K562 (cell line): ENCODE measurements around the gene ADGRB3. TPM values are rescaled to one million over a fixed set of nuclear protein-coding genes. Genes with fewer than 3 reads are reported as not detected.

ENCODE experiments used
- ATAC-seq: fragments of 200-7000 bp; cut with Tn5 transposase; 3 replicates; pipeline ENCODE4 v1.9.1; 2020; ENCODE audit warnings: moderate library complexity
- BruUV-seq: library from RNA; stranded (reverse); fragments of 400-500 nt; replicated peaks from 2 replicates; lab custom pipeline; 2021; lab: Mats Ljungman, UMichigan
- CTCF ChIA-PET: fragments of 300-600 bp; formaldehyde crosslinking; extraction: SDS; loops from one replicate; lab custom pipeline; 2021; ENCODE audit warnings: low intra/inter-chr PET ratio; lab: Yijun Ruan, JAX
- POLR2A ChIA-PET: fragments of 300-600, 350-650 bp; sonication (Branson Sonifier 250); formaldehyde crosslinking; extraction: SDS; loops from one replicate; lab custom pipeline; 2021; ENCODE audit warnings: antibody characterized with exemption, inconsistent platforms; lab: Yijun Ruan, JAX
- DNase-seq, 4 experiments: peaks; one replicate each; pipeline versions ENCODE4 v3.0.0 to v3.0.0-alpha.2; 2011 to 2018; ENCODE audit warnings: low spot score in 3 of 4, mixed read lengths in 3 of 4; ENCODE audit errors: extremely low read depth in 1 of 4
- FAIRE-seq: peaks from 2 replicates; lab custom pipeline; 2011; peaks lifted over from hg19 to GRCh38; lab: Jason Lieb, UNC
- H2AFZ ChIP-seq: 2 replicates; pipeline ENCODE4 v1.6.0; 2011; ENCODE audit warnings: low read depth, low read length, control low read depth, inconsistent platforms
- H3K27ac ChIP-seq: fragments of 200-600 bp; 3 replicates; pipeline ENCODE4 v1.8.0; 2011; ENCODE audit warnings: low read depth, mild to moderate bottlenecking, control low read depth, inconsistent platforms, low read length, moderate library complexity, mixed read lengths; ENCODE audit errors: extremely low read depth
- H3K27me3 ChIP-seq, 2 experiments: fragments of 300-600 bp in 1 of 2; 2 replicates in 1 of 2; 3 replicates in 1 of 2; pipeline versions ENCODE4 v1.6.0 to v1.8.0; 2011; ENCODE audit warnings: inconsistent platforms in 2 of 2, low read length in 2 of 2, mild to moderate bottlenecking in 1 of 2, mixed read lengths in 1 of 2, moderate library complexity in 1 of 2; ENCODE audit not compliant: control insufficient read depth in 2 of 2, insufficient read depth in 2 of 2
- H3K36me3 ChIP-seq: fragments of 300-600 bp; 3 replicates; pipeline ENCODE4 v1.8.0; 2011; ENCODE audit warnings: mild to moderate bottlenecking, low read length, inconsistent platforms; ENCODE audit not compliant: control insufficient read depth, insufficient read depth
- H3K4me1 ChIP-seq, 2 experiments: fragments of 200-600 bp in 1 of 2; replicated peaks in 1 of 2; 2 replicates in 1 of 2; 3 replicates in 1 of 2; pipeline versions ENCODE4 v1.5.1 to v1.8.0; 2011; ENCODE audit warnings: inconsistent platforms in 2 of 2, low read length in 2 of 2, mild to moderate bottlenecking in 1 of 2, mixed read lengths in 1 of 2, moderate library complexity in 1 of 2; ENCODE audit not compliant: control insufficient read depth in 2 of 2, insufficient read depth in 2 of 2
- H3K4me2 ChIP-seq: 2 replicates; pipeline ENCODE4 v1.6.1; 2011; ENCODE audit warnings: low read length, control low read depth, inconsistent platforms, mixed read lengths; ENCODE audit not compliant: insufficient read depth
- H3K4me3 ChIP-seq: fragments of 200-600 bp; sonication (generic), shearing (Covaris generic); 2 replicates; pipeline ENCODE4 v1.5.1; 2016; ENCODE audit warnings: control low read depth, inconsistent platforms
- H3K79me2 ChIP-seq: fragments of 200-600 bp; 3 replicates; pipeline ENCODE4 v1.8.0; 2011; ENCODE audit warnings: low read length, inconsistent platforms; ENCODE audit not compliant: control insufficient read depth, insufficient read depth
- H3K9ac ChIP-seq, 2 experiments: 2 replicates each; pipeline versions ENCODE4 v1.6.0 to v1.6.1; 2011; ENCODE audit warnings: low read depth in 2 of 2, low read length in 2 of 2, control low read depth in 1 of 2, inconsistent platforms in 1 of 2, mild to moderate bottlenecking in 1 of 2, mixed read lengths in 1 of 2; ENCODE audit not compliant: insufficient read depth in 1 of 2
- H3K9me1 ChIP-seq: one replicate; pipeline ENCODE4 v1.6.0; 2011; ENCODE audit warnings: inconsistent platforms, mild to moderate bottlenecking, low read length, moderate library complexity; ENCODE audit not compliant: control insufficient read depth, insufficient read depth
- H3K9me3 ChIP-seq: replicated peaks from 2 replicates; pipeline ENCODE4 v1.5.1; 2011; ENCODE audit warnings: low read depth, low read length, inconsistent platforms; ENCODE audit not compliant: control insufficient read depth, insufficient read depth
- H4K20me1 ChIP-seq: replicated peaks from 2 replicates; pipeline ENCODE4 v1.6.1; 2011; ENCODE audit warnings: low read length, inconsistent platforms, mixed read lengths; ENCODE audit not compliant: control insufficient read depth, insufficient read depth
- ARNT ChIP-seq, 2 experiments: fragments of 450-650 bp; IDR thresholded peaks; 2 replicates each; pipeline ENCODE4 v1.6.1; 2016; ENCODE audit warnings: mild to moderate bottlenecking in 1 of 2
- CSDE1 ChIP-seq, 2 experiments: fragments of 450-650 bp; IDR thresholded peaks; 2 replicates each; pipeline ENCODE4 v1.6.1; 2016; ENCODE audit warnings: mild to moderate bottlenecking in 1 of 2
- MCM5 ChIP-seq: fragments of 450-650 bp; IDR thresholded peaks from 2 replicates; pipeline ENCODE4 v1.6.1; 2016; ENCODE audit warnings: low read depth
- SRSF9 ChIP-seq: fragments of 200-400 bp; formaldehyde crosslinking; IDR thresholded peaks from 2 replicates; pipeline ENCODE4 v1.6.1; 2017; ENCODE audit warnings: low read depth, low read length, borderline replicate concordance
- TEAD2 ChIP-seq: fragments of 450-650 bp; IDR thresholded peaks from 2 replicates; pipeline ENCODE4 v1.6.1; 2016; ENCODE audit warnings: missing genetic modification characterization, control low read depth, missing compliant biosample characterization
- U2AF1 ChIP-seq: fragments of 200-400 bp; formaldehyde crosslinking; optimal IDR thresholded peaks from 2 replicates; pipeline ENCODE3; 2017; ENCODE audit warnings: mild to moderate bottlenecking, low read depth, low read length, moderate library complexity
- ZFP1 ChIP-seq: fragments of 450-650 bp; formaldehyde crosslinking; IDR thresholded peaks from 2 replicates; pipeline ENCODE4 v1.4.0; 2020; ENCODE audit warnings: mild to moderate bottlenecking, mixed read lengths
- ZNF165 ChIP-seq: fragments of 250-450 bp; sonication (Bioruptor Pico); IDR thresholded peaks from 2 replicates; pipeline ENCODE4 v1.4.0; 2020; ENCODE audit warnings: borderline replicate concordance
- ZNF280B ChIP-seq: fragments of 250-450 bp; sonication (Bioruptor Pico); IDR thresholded peaks from 2 replicates; pipeline ENCODE4 v1.5.1; 2021; ENCODE audit warnings: mild to moderate bottlenecking
- ZNF282 ChIP-seq: sonication (generic); formaldehyde crosslinking; IDR thresholded peaks from 2 replicates; pipeline ENCODE4 v1.8.1; 2023; ENCODE audit warnings: missing genetic modification reagents
- ZNF699 ChIP-seq: fragments of 250-450 bp; sonication (Bioruptor Pico); IDR thresholded peaks from 2 replicates; pipeline ENCODE4 v1.8.0; 2021; ENCODE audit warnings: mild to moderate bottlenecking, moderate library complexity; ENCODE audit not compliant: insufficient replicate concordance
- WGBS: fragments of 100-300 bp; shearing (Covaris generic); methylation state at CpG from one replicate; pipeline ENCODE4 v1.1.6; 2016; ENCODE audit warnings: low coverage, mixed read lengths; ENCODE audit not compliant: insufficient coverage; ENCODE audit errors: missing lambda C conversion rate; 5-methylcytosine and 5-hydroxymethylcytosine counted together
- in situ Hi-C: fragments of 300-500 bp; cut with MboI; formaldehyde crosslinking; loops from 4 replicates; pipeline ENCODE4 v1.15.0; 2018; ENCODE audit warnings: inconsistent platforms, mixed read lengths
- intact Hi-C: fragments of 100-400 bp; cut with micrococcal nuclease; formaldehyde crosslinking; loops from 2 replicates; pipeline ENCODE4 v1.14.2; 2022
- polyA plus RNA-seq, 8 experiments: library from polyadenylated mRNA; depleted of rRNA in 4 of 8; stranded (reverse) in 5 of 8; unstranded in 3 of 8; fragments of >200 nt; fragmentation: Nextera tagmentation in 2 of 8; fragmentation: Illumina TruSeq in 1 of 8; extraction: Ambion mirVana in 2 of 8; extraction: Trizol in 1 of 8; gene quantifications; 2 replicates each; pipeline versions ENCODE4 v1.2.1 to v1.2.3, GENCODE V29; 2011 to 2014; ENCODE audit warnings: inconsistent platforms in 1 of 8, missing spikeins in 1 of 8
- total RNA-seq, 7 experiments: library from RNA; depleted of rRNA in 6 of 7; stranded (reverse); fragments of >200 nt in 6 of 7; fragmentation: Illumina TruSeq in 2 of 7; extraction: Trizol in 2 of 7; gene quantifications; 2 replicates each; pipeline versions ENCODE4 v1.2.1 to v1.2.3, GENCODE V29; 2011 to 2021; ENCODE audit warnings: low replicate concordance in 1 of 7
- TF ChIP-seq, protein P1 (sequence below): fragments of 150-350 bp; IDR thresholded peaks from 2 replicates; pipeline ENCODE4 v1.6.1; 2014; ENCODE audit warnings: low read depth, mild to moderate bottlenecking, low read length, borderline replicate concordance
- TF ChIP-seq, protein P2 (sequence below): sonication (generic); formaldehyde crosslinking; IDR thresholded peaks from 2 replicates; pipeline ENCODE4 v1.8.0; 2023; ENCODE audit warnings: mild to moderate bottlenecking, missing genetic modification reagents
- TF ChIP-seq, protein P3 (sequence below): fragments of 250-450 bp; sonication (Bioruptor Pico); IDR thresholded peaks from 2 replicates; pipeline ENCODE4 v1.8.0; 2021; ENCODE audit warnings: moderate library complexity, mild to moderate bottlenecking, inconsistent platforms

ADGRB3 gene
- total and polyA plus RNA-seq, 9 of the 15 experiments (the other 6 are each of a cell fraction or from before 2014, with no cell fraction given) = 0.90 to 7.8 (median 2.4) TPM

GRCh38 chr6:69349771-69350170 lies 714.7 kb downstream of the ADGRB3 start:
- in situ Hi-C loops = no loop called here
- H3K9me3 ChIP-seq = no peaks in the 10 kb centered on the region
- no peak for TF ChIP-seq ARNT (IDR thresholded peaks at IDR 0.05)
- TF ChIP-seq TEAD2 (tag) = no peak
- TF ChIP-seq ZNF282 = no peak
- no peak for TF ChIP-seq CSDE1 (IDR thresholded peaks at IDR 0.05)
- no peak for TF ChIP-seq ZNF280B (CRISPR knock-in tag)
- TF ChIP-seq MCM5 = no peak
- TF ChIP-seq, protein P1, sequence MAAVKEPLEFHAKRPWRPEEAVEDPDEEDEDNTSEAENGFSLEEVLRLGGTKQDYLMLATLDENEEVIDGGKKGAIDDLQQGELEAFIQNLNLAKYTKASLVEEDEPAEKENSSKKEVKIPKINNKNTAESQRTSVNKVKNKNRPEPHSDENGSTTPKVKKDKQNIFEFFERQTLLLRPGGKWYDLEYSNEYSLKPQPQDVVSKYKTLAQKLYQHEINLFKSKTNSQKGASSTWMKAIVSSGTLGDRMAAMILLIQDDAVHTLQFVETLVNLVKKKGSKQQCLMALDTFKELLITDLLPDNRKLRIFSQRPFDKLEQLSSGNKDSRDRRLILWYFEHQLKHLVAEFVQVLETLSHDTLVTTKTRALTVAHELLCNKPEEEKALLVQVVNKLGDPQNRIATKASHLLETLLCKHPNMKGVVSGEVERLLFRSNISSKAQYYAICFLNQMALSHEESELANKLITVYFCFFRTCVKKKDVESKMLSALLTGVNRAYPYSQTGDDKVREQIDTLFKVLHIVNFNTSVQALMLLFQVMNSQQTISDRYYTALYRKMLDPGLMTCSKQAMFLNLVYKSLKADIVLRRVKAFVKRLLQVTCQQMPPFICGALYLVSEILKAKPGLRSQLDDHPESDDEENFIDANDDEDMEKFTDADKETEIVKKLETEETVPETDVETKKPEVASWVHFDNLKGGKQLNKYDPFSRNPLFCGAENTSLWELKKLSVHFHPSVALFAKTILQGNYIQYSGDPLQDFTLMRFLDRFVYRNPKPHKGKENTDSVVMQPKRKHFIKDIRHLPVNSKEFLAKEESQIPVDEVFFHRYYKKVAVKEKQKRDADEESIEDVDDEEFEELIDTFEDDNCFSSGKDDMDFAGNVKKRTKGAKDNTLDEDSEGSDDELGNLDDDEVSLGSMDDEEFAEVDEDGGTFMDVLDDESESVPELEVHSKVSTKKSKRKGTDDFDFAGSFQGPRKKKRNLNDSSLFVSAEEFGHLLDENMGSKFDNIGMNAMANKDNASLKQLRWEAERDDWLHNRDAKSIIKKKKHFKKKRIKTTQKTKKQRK = no peak
- TF ChIP-seq ZFP1 (CRISPR knock-in tag) = no peak
- TF ChIP-seq U2AF1 = no peak
- no peak for TF ChIP-seq SRSF9
- no peak for TF ChIP-seq ZNF699 (CRISPR knock-in tag)
- no peak for TF ChIP-seq ZNF165
- TF ChIP-seq, protein P2, sequence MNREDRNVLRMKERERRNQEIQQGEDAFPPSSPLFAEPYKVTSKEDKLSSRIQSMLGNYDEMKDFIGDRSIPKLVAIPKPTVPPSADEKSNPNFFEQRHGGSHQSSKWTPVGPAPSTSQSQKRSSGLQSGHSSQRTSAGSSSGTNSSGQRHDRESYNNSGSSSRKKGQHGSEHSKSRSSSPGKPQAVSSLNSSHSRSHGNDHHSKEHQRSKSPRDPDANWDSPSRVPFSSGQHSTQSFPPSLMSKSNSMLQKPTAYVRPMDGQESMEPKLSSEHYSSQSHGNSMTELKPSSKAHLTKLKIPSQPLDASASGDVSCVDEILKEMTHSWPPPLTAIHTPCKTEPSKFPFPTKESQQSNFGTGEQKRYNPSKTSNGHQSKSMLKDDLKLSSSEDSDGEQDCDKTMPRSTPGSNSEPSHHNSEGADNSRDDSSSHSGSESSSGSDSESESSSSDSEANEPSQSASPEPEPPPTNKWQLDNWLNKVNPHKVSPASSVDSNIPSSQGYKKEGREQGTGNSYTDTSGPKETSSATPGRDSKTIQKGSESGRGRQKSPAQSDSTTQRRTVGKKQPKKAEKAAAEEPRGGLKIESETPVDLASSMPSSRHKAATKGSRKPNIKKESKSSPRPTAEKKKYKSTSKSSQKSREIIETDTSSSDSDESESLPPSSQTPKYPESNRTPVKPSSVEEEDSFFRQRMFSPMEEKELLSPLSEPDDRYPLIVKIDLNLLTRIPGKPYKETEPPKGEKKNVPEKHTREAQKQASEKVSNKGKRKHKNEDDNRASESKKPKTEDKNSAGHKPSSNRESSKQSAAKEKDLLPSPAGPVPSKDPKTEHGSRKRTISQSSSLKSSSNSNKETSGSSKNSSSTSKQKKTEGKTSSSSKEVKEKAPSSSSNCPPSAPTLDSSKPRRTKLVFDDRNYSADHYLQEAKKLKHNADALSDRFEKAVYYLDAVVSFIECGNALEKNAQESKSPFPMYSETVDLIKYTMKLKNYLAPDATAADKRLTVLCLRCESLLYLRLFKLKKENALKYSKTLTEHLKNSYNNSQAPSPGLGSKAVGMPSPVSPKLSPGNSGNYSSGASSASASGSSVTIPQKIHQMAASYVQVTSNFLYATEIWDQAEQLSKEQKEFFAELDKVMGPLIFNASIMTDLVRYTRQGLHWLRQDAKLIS (CRISPR knock-in tag) = no peak
- TF ChIP-seq, protein P3, sequence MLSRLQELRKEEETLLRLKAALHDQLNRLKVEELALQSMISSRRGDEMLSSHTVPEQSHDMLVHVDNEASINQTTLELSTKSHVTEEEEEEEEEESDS (CRISPR knock-in tag) = no peak

More at GRCh38 chr6:69349771-69350170, 714.7 kb downstream of the ADGRB3 start:
- Histone ChIP-seq H3K4me1 (no peaks in the 10 kb centered on the region), H3K79me2 (no peaks in the 10 kb centered on the region), H3K27me3 (no peaks in the 10 kb centered on the region), H3K4me3 (no peak overlapping the region), H4K20me1 (no peaks in the 10 kb centered on the region), H3K4me2 (no peak overlapping the region), H3K9ac (no peak overlapping the region), H2AFZ (no peak overlapping the region), H3K9me1 (no peaks in the 10 kb centered on the region), H3K36me3 (no peaks in the 10 kb centered on the region), H3K27ac (no peak overlapping the region)
- POLR2A ChIA-PET = interaction anchor here (0.7 kb wide), 1 partner anchor 133 kb away, joined by 4 read pairs; no protein-coding TSS in a partner anchor
- DNase-seq (no peak), FAIRE-seq (no peak), ATAC-seq (no peak)
- CTCF ChIA-PET = no interaction called here
- WGBS = 2% methylated on average over 7 of the region's 7 CpGs
- intact Hi-C loops = no loop called here
- BruUV-seq = no TSS peak
